Endometrial microvascular endothelial cells (primary cell): ENCODE measurements around the gene CHD8. TPM values are rescaled to one million over a fixed set of nuclear protein-coding genes. Genes with fewer than 3 reads are reported as not detected.

ENCODE experiments used
- total RNA-seq: library from RNA; depleted of rRNA; stranded (reverse); fragments of >200 nt; gene quantifications from one replicate; pipeline ENCODE4 v1.2.3, GENCODE V29; 2015; ENCODE audit errors: inconsistent ontology term

CHD8 gene
- total RNA-seq, 1 donor from 2014 or later, result 38.2 TPM

Other genes starting within 250 kb of the CHD8 start
- gene HNRNPC, start 186.7 kb downstream of the CHD8 start, total RNA-seq, result 992 TPM
- not detected for gene RPGRIP1, start 176.0 kb downstream of the CHD8 start, total RNA-seq
- 81.4 TPM for gene SUPT16H, start 72.1 kb downstream of the CHD8 start, total RNA-seq
- 30.4 TPM for gene RAB2B, start 20.8 kb upstream of the CHD8 start, total RNA-seq
- 37.4 TPM for gene TOX4, start 21.1 kb upstream of the CHD8 start, total RNA-seq
- 75.2 TPM for gene METTL3, start 55.2 kb upstream of the CHD8 start, total RNA-seq
- 1.4 TPM for gene SALL2, start 70.2 kb upstream of the CHD8 start, total RNA-seq
- gene OR10G3, start 124.0 kb upstream of the CHD8 start, total RNA-seq, result not detected
- gene OR10G2, start 178.8 kb upstream of the CHD8 start, total RNA-seq, result not detected
- not detected for gene OR4E2, start 197.7 kb upstream of the CHD8 start, total RNA-seq
- not detected for gene OR4E1, start 217.7 kb upstream of the CHD8 start, total RNA-seq